A673 (cell line): Measurements from ENCODE around the gene IFT27. TPM values are rescaled to one million over a fixed set of nuclear protein-coding genes. Genes with fewer than 3 reads are reported as not detected.

Experiments used
- BruUV-seq: library from RNA; stranded (reverse); fragments of 400-500 nt; replicated peaks from 2 replicates; lab custom pipeline; 2021; lab: Mats Ljungman, UMichigan
- CTCF ChIA-PET: fragments of 300-600 bp; sonication (Branson Sonifier 250); formaldehyde crosslinking; loops from one replicate; lab custom pipeline; 2022; ENCODE audit warnings: antibody characterized with exemption; lab: Charles Lee
- POLR2A ChIA-PET: fragments of 300-600 bp; sonication (Branson Sonifier 250); formaldehyde crosslinking; loops from one replicate; lab custom pipeline; 2022; ENCODE audit warnings: antibody characterized with exemption; ENCODE audit not compliant: low non-redundant PET; lab: Charles Lee
- DNase-seq: peaks from one replicate; pipeline ENCODE4 v3.0.0-alpha.2; 2015; ENCODE audit warnings: low spot score
- H3K27ac ChIP-seq: fragments of 200-600 bp; sonication (generic); 2 replicates; pipeline ENCODE4 v1.5.1; 2016; ENCODE audit warnings: mixed run types, low read depth, mild to moderate bottlenecking, mixed read lengths, antibody characterized with exemption, low read length; ENCODE audit not compliant: poor library complexity, severe bottlenecking
- H3K27me3 ChIP-seq: fragments of 200-600 bp; sonication (generic); replicated peaks from 2 replicates; pipeline ENCODE4 v1.6.1; 2017; ENCODE audit warnings: mixed run types, low read depth, mild to moderate bottlenecking, mixed read lengths, antibody characterized with exemption, low read length; ENCODE audit not compliant: insufficient read depth, poor library complexity
- H3K36me3 ChIP-seq: fragments of 200-600 bp; sonication (generic); 2 replicates; pipeline ENCODE4 v1.6.1; 2016; ENCODE audit warnings: mixed run types, mild to moderate bottlenecking, mixed read lengths, antibody characterized with exemption, low read length; ENCODE audit not compliant: insufficient read depth, poor library complexity, severe bottlenecking
- H3K4me1 ChIP-seq: fragments of 200-600 bp; sonication (generic); 2 replicates; pipeline ENCODE4 v1.6.1; 2017; ENCODE audit warnings: mixed run types, mild to moderate bottlenecking, mixed read lengths, antibody characterized with exemption, low read length; ENCODE audit not compliant: insufficient read depth, poor library complexity, severe bottlenecking
- H3K4me3 ChIP-seq: fragments of 200-600 bp; sonication (generic); 2 replicates; pipeline ENCODE4 v1.5.1; 2016; ENCODE audit warnings: low read depth, mixed run types, mild to moderate bottlenecking, mixed read lengths, low read length; ENCODE audit not compliant: poor library complexity, severe bottlenecking
- H3K9me3 ChIP-seq: fragments of 200-600 bp; sonication (generic); 2 replicates; pipeline ENCODE4 v1.6.1; 2016; ENCODE audit warnings: mixed run types, low read depth, mild to moderate bottlenecking, mixed read lengths, antibody characterized with exemption, low read length; ENCODE audit not compliant: poor library complexity, severe bottlenecking
- EZH2 ChIP-seq: fragments of 200-600 bp; sonication (generic); IDR thresholded peaks from 2 replicates; pipeline ENCODE4 v1.6.1; 2017; ENCODE audit warnings: borderline replicate concordance, low read depth, mild to moderate bottlenecking, mixed read lengths, antibody characterized with exemption, low read length; ENCODE audit not compliant: poor library complexity, severe bottlenecking
- intact Hi-C: fragments of 100-400 bp; cut with micrococcal nuclease; formaldehyde crosslinking; loops from one replicate; pipeline ENCODE4 v1.10.0; 2022; ENCODE audit not compliant: unreplicated experiment
- total RNA-seq: library from RNA; stranded (reverse); gene quantifications from 2 replicates; pipeline ENCODE4 v1.2.3, GENCODE V29; 2021
- TF ChIP-seq, protein P1 (sequence below): fragments of 300-800, 200-600 bp; sonication (generic); conservative IDR thresholded peaks from 2 replicates; pipeline ENCODE4 v1.5.1; 2017; ENCODE audit warnings: low read depth, mild to moderate bottlenecking, antibody characterized with exemption, low read length, moderate library complexity, mixed read lengths

The IFT27 gene
- total RNA-seq, 1 experiment from 2014 or later: 24.9 TPM

DNA sequence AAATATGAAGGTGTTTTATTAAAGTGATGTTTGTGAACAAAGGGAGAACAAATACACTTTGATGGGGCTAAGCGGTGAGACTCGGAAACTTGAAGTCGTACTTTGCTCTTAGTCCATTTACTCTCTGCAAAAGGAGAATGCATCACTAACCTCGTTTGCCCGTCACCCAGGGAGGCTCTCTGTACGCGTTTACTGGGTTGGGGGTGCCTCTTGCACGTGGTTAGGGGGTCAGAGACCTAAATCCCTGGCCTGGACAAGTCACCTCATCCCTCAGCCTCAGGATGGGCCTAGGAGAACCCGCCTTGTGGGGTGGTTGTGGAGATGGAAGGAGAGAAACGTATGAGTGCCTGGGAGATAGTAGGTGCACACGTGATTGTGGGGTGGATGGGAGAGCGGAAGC, 803 bp upstream of the IFT27 start:
- no peaks in the 10 kb centered on the region for H3K36me3 ChIP-seq
- intact Hi-C loops: no loop called here
- H3K9me3 ChIP-seq: no peaks in the 10 kb centered on the region
- no peak overlapping the region for H3K27ac ChIP-seq
- H3K27me3 ChIP-seq: no peaks in the 10 kb centered on the region
- TF ChIP-seq, protein P1, sequence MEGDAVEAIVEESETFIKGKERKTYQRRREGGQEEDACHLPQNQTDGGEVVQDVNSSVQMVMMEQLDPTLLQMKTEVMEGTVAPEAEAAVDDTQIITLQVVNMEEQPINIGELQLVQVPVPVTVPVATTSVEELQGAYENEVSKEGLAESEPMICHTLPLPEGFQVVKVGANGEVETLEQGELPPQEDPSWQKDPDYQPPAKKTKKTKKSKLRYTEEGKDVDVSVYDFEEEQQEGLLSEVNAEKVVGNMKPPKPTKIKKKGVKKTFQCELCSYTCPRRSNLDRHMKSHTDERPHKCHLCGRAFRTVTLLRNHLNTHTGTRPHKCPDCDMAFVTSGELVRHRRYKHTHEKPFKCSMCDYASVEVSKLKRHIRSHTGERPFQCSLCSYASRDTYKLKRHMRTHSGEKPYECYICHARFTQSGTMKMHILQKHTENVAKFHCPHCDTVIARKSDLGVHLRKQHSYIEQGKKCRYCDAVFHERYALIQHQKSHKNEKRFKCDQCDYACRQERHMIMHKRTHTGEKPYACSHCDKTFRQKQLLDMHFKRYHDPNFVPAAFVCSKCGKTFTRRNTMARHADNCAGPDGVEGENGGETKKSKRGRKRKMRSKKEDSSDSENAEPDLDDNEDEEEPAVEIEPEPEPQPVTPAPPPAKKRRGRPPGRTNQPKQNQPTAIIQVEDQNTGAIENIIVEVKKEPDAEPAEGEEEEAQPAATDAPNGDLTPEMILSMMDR: no peak
- TF ChIP-seq EZH2: no peak
- H3K4me1 ChIP-seq: peaks cover 6% of the 10 kb centered on the region
- DNase-seq: no peak
- no TSS peak for BruUV-seq
- ChIA-PET POLR2A (no interaction called here), CTCF (interaction anchor here (0.8 to 1.6 kb wide), 3 partner anchors 77 to 215 kb away, joined by 3 to 7 read pairs (median 5); no protein-coding TSS in a partner anchor)
- peak overlapping the region; percentile 11 for H3K4me3 ChIP-seq

DNA sequence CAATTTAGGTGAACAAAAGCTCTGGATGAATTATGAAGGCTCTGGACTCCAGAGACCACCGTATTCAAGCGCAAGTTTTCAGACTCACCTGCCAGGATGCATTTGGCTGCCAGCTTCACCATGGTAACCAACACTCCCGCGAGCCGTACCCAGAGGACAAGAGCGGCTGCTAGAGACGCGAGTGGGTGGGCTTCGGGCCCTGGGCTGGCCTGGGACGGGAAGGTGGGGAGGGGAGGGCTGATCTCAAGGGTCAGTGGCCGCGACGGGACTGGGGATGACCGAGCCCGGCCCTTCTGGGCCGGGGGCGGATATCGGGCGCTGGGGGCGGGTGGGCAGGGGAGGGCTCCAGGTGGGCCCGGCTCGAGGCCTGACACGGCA, 344 bp downstream of the IFT27 start:
- H3K27ac ChIP-seq: peak overlapping the region; percentile 24
- POLR2A ChIA-PET: no interaction called here

DNA sequence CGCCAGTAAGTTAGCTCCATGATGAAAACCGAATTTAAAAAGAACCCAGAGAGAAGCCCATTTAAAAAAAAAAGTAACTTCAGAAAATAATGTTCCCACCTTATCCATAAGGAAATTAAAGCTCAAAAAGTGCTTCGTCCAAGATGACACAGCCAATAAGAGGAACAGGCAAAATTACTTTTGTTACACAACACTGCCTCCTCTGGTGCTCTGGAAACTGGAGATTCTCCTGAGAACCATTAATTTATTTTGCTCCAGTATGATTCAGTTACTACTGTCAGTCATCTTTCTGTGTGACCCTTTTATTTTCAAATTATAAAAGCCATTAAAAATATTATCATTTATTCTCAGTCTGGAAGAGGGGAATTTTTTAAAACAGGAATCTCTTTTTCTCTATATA, 2.0 kb downstream of the IFT27 start:
- intact Hi-C loops: no loop called here
- H3K9me3 ChIP-seq: no peaks in the 10 kb centered on the region
- TF ChIP-seq, protein P1: peak; percentile 59
- no peak for TF ChIP-seq EZH2
- DNase-seq: peak; percentile 45
- H3K27ac ChIP-seq: no peak overlapping the region
- ChIA-PET POLR2A (interaction anchor here (0.6 to 0.7 kb wide), 2 partner anchors 18 to 197 kb away, joined by 4 read pairs; no protein-coding TSS in a partner anchor), CTCF (interaction anchor here (0.6 to 1.4 kb wide), 7 partner anchors 14 to 1388 kb away, joined by 3 to 6 read pairs (median 3); no protein-coding TSS in a partner anchor)
- no peaks in the 10 kb centered on the region for H3K36me3 ChIP-seq
- H3K4me1 ChIP-seq: peaks cover 6% of the 10 kb centered on the region
- H3K4me3 ChIP-seq: no peak overlapping the region
- no peaks in the 10 kb centered on the region for H3K27me3 ChIP-seq
- no TSS peak for BruUV-seq

More for the DNA sequence above, 344 bp downstream of the IFT27 start:
- BruUV-seq: no TSS peak
- Histone ChIP-seq H3K4me3 (peak overlapping the region; percentile 62), H3K36me3 (no peaks in the 10 kb centered on the region), H3K9me3 (no peaks in the 10 kb centered on the region), H3K27me3 (no peaks in the 10 kb centered on the region), H3K4me1 (peaks cover 6% of the 10 kb centered on the region)
- peak; percentile 12 for DNase-seq
- CTCF ChIA-PET: interaction anchor here (0.6 to 1.6 kb wide), 6 partner anchors 18 to 229 kb away, joined by 3 to 7 read pairs (median 5); no protein-coding TSS in a partner anchor
- no peak for TF ChIP-seq EZH2
- TF ChIP-seq, protein P1: no peak
- intact Hi-C loops: loop anchor here (1.0 kb wide), 1 partner anchor 229 kb away; no protein-coding TSS in a partner anchor
